Epithelial cell of esophagus (primary cell): Measurements from ENCODE around the gene ANKS1B.
"Not testable (repeated sequence)": the region's sequence is repeated elsewhere in the genome, so short reads cannot be mapped to it uniquely, and the experiment has no call there.

Experiments
- DNase-seq: peaks from one replicate; pipeline ENCODE4 v3.0.0; 2010; ENCODE audit warnings: low read depth
- H3K4me3 ChIP-seq: 2 replicates; pipeline ENCODE4 v1.5.1; 2011; ENCODE audit warnings: mild to moderate bottlenecking, low read length, control low read depth
- TF ChIP-seq, protein P1 (sequence below): IDR thresholded peaks from 2 replicates; pipeline ENCODE4 v1.5.1; 2011; ENCODE audit warnings: low read depth, mild to moderate bottlenecking, low read length, control low read depth, inconsistent platforms; ENCODE audit not compliant: insufficient read depth; ENCODE audit errors: missing control alignments

Gene ANKS1B

DNA sequence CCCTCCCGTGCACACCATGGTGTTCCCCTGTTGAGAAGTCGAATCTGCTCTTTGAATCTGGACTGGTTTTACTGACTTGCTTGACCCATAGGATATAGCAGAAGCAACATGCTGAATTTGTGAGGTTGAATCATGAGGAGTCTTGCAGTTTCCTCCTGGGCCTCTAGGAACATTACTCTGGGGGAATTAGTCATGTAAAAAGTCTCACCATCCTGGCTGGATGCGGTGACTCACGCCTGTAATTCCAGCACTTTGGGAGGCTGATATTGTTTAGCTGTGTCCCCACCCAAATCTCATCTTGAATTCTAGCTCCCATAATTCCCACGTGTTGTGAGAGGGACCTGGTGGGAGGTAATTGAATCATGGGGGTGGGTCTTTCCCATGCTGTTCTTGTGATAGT is 1228.9 kb downstream of the ANKS1B start:
- not testable (repeated sequence) for H3K4me3 ChIP-seq
- DNase-seq, result peak; percentile 89
- TF ChIP-seq, protein P1, sequence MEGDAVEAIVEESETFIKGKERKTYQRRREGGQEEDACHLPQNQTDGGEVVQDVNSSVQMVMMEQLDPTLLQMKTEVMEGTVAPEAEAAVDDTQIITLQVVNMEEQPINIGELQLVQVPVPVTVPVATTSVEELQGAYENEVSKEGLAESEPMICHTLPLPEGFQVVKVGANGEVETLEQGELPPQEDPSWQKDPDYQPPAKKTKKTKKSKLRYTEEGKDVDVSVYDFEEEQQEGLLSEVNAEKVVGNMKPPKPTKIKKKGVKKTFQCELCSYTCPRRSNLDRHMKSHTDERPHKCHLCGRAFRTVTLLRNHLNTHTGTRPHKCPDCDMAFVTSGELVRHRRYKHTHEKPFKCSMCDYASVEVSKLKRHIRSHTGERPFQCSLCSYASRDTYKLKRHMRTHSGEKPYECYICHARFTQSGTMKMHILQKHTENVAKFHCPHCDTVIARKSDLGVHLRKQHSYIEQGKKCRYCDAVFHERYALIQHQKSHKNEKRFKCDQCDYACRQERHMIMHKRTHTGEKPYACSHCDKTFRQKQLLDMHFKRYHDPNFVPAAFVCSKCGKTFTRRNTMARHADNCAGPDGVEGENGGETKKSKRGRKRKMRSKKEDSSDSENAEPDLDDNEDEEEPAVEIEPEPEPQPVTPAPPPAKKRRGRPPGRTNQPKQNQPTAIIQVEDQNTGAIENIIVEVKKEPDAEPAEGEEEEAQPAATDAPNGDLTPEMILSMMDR, result peak; percentile 15

DNA sequence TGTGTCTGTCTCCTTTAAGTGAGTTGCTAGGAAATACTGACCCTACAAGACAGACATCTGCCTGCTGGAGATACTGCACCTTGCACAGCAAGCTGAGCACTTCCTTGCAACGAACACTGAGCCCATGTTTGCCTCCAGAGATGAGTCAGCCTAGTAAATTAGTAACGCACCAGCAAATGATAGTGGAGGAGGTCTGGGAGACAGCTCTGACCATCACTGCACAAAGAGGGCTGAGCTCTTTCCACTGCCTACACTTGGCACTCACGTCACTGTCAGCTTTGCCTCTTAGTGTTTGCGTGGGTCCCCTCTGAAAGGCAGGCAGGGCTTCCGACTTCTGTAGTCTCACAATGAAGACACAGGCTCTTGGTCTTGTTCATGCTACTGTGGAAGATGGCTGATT is 1230.6 kb downstream of the ANKS1B start:
- TF ChIP-seq, protein P1, result no peak
- DNase-seq, result peak; percentile 70
- H3K4me3 ChIP-seq, result no peak overlapping the region

DNA sequence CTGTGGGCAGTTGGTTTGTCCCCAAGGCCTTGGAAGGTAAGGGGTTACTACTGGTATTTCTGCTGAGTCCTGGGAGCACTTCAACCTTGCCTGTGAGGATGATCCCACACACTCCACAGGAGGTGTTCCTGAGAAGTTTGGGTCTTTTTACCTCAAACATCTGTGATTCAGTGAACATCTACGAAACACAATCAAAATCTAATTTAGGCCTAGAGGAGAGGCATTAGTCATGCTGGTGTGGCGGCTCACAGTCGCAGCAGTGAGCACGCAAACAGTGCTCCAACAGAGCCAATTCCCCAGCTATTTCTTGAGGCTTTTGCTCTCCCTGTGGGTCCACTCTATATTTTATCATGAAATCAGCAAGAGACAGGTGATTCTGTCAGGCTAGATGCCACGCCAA is 1232.0 kb downstream of the ANKS1B start:
- TF ChIP-seq, protein P1, result no peak
- no peak overlapping the region for H3K4me3 ChIP-seq
- peak; percentile 9 for DNase-seq

DNA sequence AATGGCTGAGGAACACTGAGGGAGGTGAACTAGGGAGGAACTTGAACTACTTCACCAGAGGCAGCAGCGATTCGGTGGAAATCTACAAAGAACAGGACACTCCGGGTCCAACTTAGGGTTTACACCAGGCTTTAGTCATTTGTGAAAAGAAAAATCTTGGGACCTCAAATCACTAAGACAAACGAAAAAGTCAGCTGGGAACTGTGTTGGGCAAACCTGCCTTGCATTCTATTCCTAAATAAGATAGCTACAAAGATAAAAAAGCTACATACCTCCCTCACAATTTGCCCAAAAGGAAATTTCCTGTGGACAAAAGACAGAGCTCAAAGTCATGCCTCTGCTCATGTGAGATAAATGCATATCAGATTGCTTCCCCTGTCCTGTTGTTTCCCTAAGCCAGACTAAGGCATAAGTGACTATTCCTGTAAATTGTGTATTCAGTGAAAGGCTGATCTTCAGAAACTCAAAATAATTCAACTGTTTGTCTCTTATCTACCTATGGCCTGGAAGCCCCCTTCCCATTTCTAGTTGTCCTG is 1233.1 kb downstream of the ANKS1B start:
- DNase-seq, result no peak
- H3K4me3 ChIP-seq, result no peak overlapping the region
- TF ChIP-seq, protein P1, result no peak

DNA sequence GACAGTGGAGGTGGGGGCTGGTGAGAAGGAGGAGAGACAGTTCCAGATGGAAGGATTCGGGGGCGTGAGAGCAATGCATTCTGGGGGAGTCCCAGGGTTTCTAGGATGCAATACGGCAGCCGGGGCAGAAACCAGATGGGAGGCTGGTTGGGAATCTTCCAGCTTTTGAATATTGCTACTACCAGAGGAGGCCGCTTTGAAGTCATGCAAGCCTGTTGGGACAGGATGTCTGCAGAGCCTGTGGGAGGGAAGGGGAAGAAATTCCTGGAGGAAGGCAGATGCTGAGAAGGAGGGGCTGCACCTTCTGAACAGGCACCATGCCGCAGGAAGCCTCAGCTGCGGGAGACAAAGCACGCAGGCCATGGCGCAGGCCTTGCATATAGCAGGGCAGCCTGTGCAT is 1234.2 kb downstream of the ANKS1B start:
- no peak overlapping the region for H3K4me3 ChIP-seq
- TF ChIP-seq, protein P1, result no peak
- DNase-seq, result no peak

DNA sequence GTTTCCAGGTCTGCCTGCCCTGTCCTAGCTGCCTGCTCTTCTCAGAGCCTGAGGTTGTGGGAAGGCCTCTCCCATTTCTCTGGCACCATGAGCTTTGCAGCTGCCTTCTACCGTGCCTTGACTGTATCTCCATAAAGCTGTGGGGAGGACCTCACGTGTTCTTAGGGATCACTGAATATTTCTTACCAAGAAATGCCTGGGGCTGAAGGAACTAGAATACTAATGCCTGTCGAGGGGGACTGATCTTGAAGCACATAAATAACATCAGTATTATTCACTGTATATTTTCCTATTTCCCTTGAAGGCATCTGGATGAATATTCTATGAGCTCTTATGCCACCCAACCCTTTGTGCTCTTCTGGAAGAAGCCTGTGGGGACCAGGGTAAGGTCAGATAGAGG is 1236.3 kb downstream of the ANKS1B start:
- H3K4me3 ChIP-seq, result no peak overlapping the region
- TF ChIP-seq, protein P1, result no peak

DNA sequence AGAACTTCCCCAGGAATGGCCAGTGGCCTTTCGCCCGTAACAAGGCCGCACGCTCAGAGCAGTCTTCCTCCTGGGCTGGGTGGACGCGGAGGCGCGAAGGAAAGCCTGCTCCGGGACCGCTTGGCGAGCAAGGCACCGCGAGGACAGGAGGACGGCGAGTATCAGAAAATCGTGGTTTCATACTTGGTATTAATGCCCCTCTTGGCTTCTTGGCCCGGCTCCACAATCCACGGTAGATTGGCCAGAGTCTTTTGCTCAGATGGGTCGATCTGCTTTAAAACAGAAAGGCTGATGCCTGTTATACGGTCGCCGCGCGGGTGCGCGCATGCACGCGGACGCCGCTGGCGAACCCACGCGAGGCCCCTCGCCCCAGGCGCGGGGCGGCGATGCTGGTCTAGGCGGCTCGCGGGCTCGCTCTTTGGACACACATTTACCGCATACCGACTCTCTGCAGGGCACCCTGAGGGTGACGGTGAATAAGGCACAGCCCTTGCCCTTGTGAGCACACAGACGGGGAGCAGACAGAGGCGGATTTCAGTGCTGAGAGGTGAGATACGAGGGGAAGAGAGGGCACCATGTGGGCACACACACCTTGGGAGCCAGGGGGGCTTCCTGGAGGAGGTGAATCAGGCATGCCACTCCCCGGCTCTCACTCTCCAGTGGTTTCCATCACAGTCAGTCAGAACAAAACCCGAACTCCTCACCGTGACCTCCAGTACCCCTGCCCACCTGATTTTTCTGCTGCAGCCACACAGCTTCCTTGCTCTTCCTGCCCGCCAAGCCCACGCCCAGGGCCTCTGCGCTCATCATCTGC is 1239.0 kb downstream of the ANKS1B start:
- peak overlapping the region; percentile 44 for H3K4me3 ChIP-seq
- TF ChIP-seq, protein P1, result no peak
- DNase-seq, result peak; percentile 13

More for the DNA sequence above, 1236.3 kb downstream of the ANKS1B start:
- DNase-seq, result no peak
